GM18520 (cell line): ENCODE measurements around the gene OR8H3.
"Not testable (repeated sequence)": the region's sequence is repeated elsewhere in the genome, so short reads cannot be mapped to it uniquely, and the experiment has no call there.

Experiments
- ATAC-seq: cut with Tn5 transposase; IDR thresholded peaks from one replicate; pipeline ENCODE4 v1.9.1; 2021; ENCODE audit not compliant: unreplicated experiment

Gene OR8H3

GRCh38 chr11:56122073-56122472 lies at the start of gene OR8H3:
Gene OR8H3 (plus strand): TSS chr11:56122373. CDS start chr11:56122373, 0 bp downstream.
- no peak for ATAC-seq

- ATAC-seq: no peak
These were observed 32.5 kb upstream of the OR8H3 start for GRCh38 chr11:56089697-56090096.

GRCh38 chr11:56093008-56093407 lies 29.2 kb upstream of the OR8H3 start, which contains the start of gene OR8I2:
Gene OR8I2 (plus strand): TSS chr11:56093308. CDS start chr11:56093308, 0 bp downstream.
- ATAC-seq: no peak

GRCh38 chr11:56103210-56103737 lies 18.9 kb upstream of the OR8H3 start, which contains the start of gene OR8H2:
Gene OR8H2 (plus strand): TSS chr11:56103687. CDS start chr11:56105043, 1,356 bp downstream.
- no peak for ATAC-seq

GRCh38 chr11:56140151-56140661 lies 18.0 kb downstream of the OR8H3 start, which contains the start of gene OR8J3:
Gene OR8J3 (minus strand): TSS chr11:56140201. CDS start chr11:56137718, 2,483 bp downstream.
- ATAC-seq: no peak

GRCh38 chr11:56143681-56144080 lies 21.5 kb downstream of the OR8H3 start:
- not testable (repeated sequence) for ATAC-seq

DNA sequence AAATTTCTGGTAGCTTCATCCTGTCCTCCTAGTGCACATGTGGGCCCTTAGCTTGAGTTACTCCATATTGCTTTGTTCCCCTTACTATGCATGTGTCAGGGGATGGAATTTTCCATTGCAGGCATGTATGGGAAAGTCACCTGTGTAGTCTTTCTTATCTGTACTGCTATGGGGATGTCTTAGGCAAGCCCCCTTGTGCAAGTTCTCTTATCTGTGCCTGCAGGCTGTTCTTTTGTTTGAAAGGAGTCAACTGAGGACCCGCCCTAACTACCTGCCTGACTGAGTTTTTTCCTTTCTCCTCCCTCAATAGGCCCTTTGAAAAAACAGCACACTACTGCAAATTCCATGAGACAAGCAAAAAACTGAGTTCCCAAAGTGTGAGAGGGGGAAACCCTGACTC lies 29.2 kb downstream of the OR8H3 start:
- no peak for ATAC-seq

DNA sequence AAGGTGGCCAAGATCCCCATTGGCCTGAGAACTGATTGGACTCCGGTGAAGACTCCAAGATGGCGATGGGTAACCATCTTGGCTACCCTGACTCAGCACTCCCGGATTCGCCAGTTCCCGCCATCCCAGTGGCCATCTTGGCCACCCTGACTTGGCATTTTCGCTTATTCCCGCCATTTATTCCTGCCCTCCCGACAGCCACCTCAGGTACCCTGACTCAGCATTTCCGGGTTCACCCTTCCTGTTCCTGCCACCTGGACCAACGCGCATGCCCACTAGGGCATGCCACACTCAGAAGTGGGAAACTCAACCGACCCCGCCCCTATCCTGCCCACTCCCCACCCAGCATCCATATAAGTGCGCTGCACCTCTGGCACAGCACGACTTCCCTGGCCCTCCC lies 30.2 kb downstream of the OR8H3 start:
- ATAC-seq: no peak

GRCh38 chr11:56160217-56160616 lies 38.0 kb downstream of the OR8H3 start, which contains the start of gene OR8K5:
Gene OR8K5 (minus strand): TSS chr11:56160317. CDS start chr11:56160317, 0 bp downstream.
- no peak for ATAC-seq

GRCh38 chr11:56163804-56164203 lies 41.6 kb downstream of the OR8H3 start:
- no peak for ATAC-seq

DNA sequence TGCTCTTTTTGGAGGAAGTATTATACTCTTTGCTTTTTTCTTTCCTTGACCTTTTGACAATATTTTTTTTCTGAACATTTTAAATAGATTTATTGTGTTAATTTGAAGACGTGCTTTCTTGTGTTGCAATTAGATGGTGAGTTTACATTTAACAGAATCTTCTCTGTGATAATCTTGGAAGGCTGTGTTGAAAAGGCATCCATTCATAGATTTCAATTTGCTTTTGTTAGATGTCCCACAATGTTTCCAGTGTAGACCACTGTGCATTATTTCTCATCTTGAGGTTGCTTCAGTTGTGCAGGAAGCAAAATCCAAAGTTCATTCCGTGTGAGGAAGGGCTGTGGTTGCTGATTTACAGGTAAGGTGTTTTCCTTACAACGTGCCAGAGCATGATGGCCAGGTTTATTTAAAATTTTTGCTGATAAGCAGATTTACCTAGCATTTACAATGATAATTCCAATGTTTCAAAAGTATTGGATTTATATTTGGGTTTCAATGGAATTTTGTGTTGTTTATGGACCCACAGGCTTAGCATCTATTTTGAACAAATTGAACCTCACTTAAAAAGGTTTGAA lies 50.2 kb downstream of the OR8H3 start:
- ATAC-seq: no peak
